ENCODE results near the gene EPHA2.

Gene EPHA2

GRCh38 chr1:16133007-16133961, 22.6 kb downstream of the EPHA2 start:
- no peak for DNase-seq

GRCh38 chr1:16132325-16132785, 23.5 kb downstream of the EPHA2 start:
- no peak for DNase-seq

- DNase-seq = no peak
Measured at GRCh38 chr1:16131636-16132324, 24.1 kb downstream of the EPHA2 start.

GRCh38 chr1:16130827-16131226, 25.0 kb downstream of the EPHA2 start:
- DNase-seq = no peak

- no peak for DNase-seq
Measured at GRCh38 chr1:16129921-16130543, 25.8 kb downstream of the EPHA2 start.

GRCh38 chr1:16129316-16129715, 26.6 kb downstream of the EPHA2 start:
- no peak for DNase-seq

GRCh38 chr1:16128338-16128741, 27.5 kb downstream of the EPHA2 start:
- no peak for DNase-seq

GRCh38 chr1:16127676-16128337, 28.1 kb downstream of the EPHA2 start:
- DNase-seq = no peak

- DNase-seq = no peak
Measured at GRCh38 chr1:16126743-16127515, 28.9 kb downstream of the EPHA2 start.

GRCh38 chr1:16126160-16126559, 29.7 kb downstream of the EPHA2 start:
- DNase-seq = no peak

GRCh38 chr1:16125483-16125882, 30.4 kb downstream of the EPHA2 start:
- DNase-seq = no peak

- DNase-seq = no peak
Measured at GRCh38 chr1:16125088-16125470, 30.8 kb downstream of the EPHA2 start.

- DNase-seq = no peak
Measured at GRCh38 chr1:16124377-16125087, 31.3 kb downstream of the EPHA2 start.

- no peak for DNase-seq
Measured at GRCh38 chr1:16122916-16123315, 33.0 kb downstream of the EPHA2 start.

GRCh38 chr1:16122350-16122881, 33.5 kb downstream of the EPHA2 start:
- no peak for DNase-seq

GRCh38 chr1:16120940-16121410, 34.9 kb downstream of the EPHA2 start:
- DNase-seq = no peak

GRCh38 chr1:16120407-16120806, 35.5 kb downstream of the EPHA2 start:
- DNase-seq = no peak

- no peak for DNase-seq
Measured at GRCh38 chr1:16119926-16120325, 35.9 kb downstream of the EPHA2 start.

GRCh38 chr1:16119504-16119903, 36.4 kb downstream of the EPHA2 start:
- no peak for DNase-seq

GRCh38 chr1:16118706-16119105, 37.2 kb downstream of the EPHA2 start:
- no peak for DNase-seq

GRCh38 chr1:16117936-16118335, 37.9 kb downstream of the EPHA2 start:
- DNase-seq = no peak

Measured in NCI-H1694 treated with DMSO at 0.1 percent for 48 hours (cell line).